ENCODE data around the gene DRC7.
"Not testable (repeated sequence)": the region's sequence is repeated elsewhere in the genome, so short reads cannot be mapped to it uniquely, and the experiment has no call there.

Gene DRC7

DNA sequence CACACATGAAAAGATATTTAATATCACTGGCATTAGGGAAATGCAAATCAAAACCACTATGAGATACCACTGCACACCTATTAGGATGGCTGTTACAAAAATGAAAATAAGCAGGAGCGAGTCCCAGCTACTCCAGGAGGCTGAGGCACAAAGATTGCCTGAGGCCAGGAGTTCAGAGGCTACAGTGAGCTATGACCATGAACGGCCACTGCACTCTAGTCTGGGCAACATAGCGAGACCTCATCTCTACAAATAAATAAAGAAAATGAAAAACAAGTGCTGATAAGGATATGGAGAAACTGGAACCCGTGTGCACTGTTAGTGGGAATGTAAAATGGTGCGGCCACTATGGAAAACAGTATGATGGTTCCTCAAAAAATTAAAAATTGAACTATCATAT lies 84.1 kb downstream of the DRC7 start:
- Histone ChIP-seq H3K23ac (ENCODE audit: low read length) (no peak overlapping the region), H3K36me3 (ENCODE audit: control insufficient read depth, insufficient read depth, low read length) (no peaks in the 10 kb centered on the region), H3K9ac (ENCODE audit: low read length) (no peak overlapping the region), H2BK120ac (ENCODE audit: low read depth, low read length) (no peak overlapping the region), H3K27ac (ENCODE audit: low read depth, low read length) (no peak overlapping the region), H3K79me1 (ENCODE audit: low read length) (no peaks in the 10 kb centered on the region), H3K4me2 (ENCODE audit: low read length) (no peak overlapping the region), H2AK5ac (ENCODE audit: low read length) (no peak overlapping the region), H4K5ac (ENCODE audit: low read length) (no peak overlapping the region), H3K18ac (ENCODE audit: low read length) (no peak overlapping the region), H4K8ac (ENCODE audit: low read depth, low read length) (no peak overlapping the region), H3K4ac (ENCODE audit: low read depth, low read length) (no peak overlapping the region), H3K4me1 (ENCODE audit: control insufficient read depth, low read depth, low read length) (peaks cover 12% of the 10 kb centered on the region), H2BK15ac (replicated peaks; ENCODE audit: low read depth) (no peak overlapping the region), H2BK5ac (ENCODE audit: low read length) (no peak overlapping the region), H3K56ac (ENCODE audit: low read length) (no peak overlapping the region), H3K4me3 (ENCODE audit: low read length) (no peak overlapping the region), H3K27me3 (ENCODE audit: insufficient read depth, low read length, poor library complexity) (no peaks in the 10 kb centered on the region), H3K79me2 (ENCODE audit: control insufficient read depth, insufficient read depth, low read length) (no peaks in the 10 kb centered on the region)
- DNase-seq, result no peak
- WGBS (ENCODE audit: extremely low coverage, insufficient coverage, low lambda C conversion rate), result no CpG with 5 or more reads among the region's 5 CpGs

DNA sequence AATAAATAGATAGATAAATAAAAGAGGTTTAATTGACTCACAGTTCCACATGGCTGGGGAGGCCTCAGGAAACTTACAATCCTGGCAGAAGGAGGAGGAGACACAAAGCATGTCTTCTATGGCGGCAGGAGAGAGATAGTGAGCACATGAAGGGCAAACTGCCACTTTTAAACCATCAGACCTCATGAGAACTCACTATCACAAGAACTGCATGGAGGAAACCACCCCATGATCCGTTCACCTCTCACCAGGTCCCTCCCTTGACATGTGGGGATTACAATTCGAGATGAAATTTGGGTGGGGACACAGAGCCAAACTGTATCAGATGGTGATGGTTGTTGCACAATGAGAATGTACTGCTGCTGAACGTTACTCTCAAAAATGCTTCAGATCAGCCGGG lies 85.2 kb downstream of the DRC7 start:
- not testable (repeated sequence) for H3K56ac ChIP-seq (ENCODE audit: low read length); H3K27ac ChIP-seq (ENCODE audit: low read depth, low read length); H2BK15ac ChIP-seq (replicated peaks; ENCODE audit: low read depth); H3K27me3 ChIP-seq (ENCODE audit: insufficient read depth, low read length, poor library complexity); H2BK120ac ChIP-seq (ENCODE audit: low read depth, low read length); H2BK5ac ChIP-seq (ENCODE audit: low read length); H3K4me2 ChIP-seq (ENCODE audit: low read length); H3K4ac ChIP-seq (ENCODE audit: low read depth, low read length); H3K23ac ChIP-seq (ENCODE audit: low read length); H3K36me3 ChIP-seq (ENCODE audit: control insufficient read depth, insufficient read depth, low read length); H3K9ac ChIP-seq (ENCODE audit: low read length); H4K5ac ChIP-seq (ENCODE audit: low read length); H3K4me3 ChIP-seq (ENCODE audit: low read length); H3K79me1 ChIP-seq (ENCODE audit: low read length); H3K79me2 ChIP-seq (ENCODE audit: control insufficient read depth, insufficient read depth, low read length); H2AK5ac ChIP-seq (ENCODE audit: low read length); H3K18ac ChIP-seq (ENCODE audit: low read length); H4K8ac ChIP-seq (ENCODE audit: low read depth, low read length); DNase-seq
- H3K4me1 ChIP-seq (ENCODE audit: control insufficient read depth, low read depth, low read length), result peaks cover 12% of the 10 kb centered on the region
- WGBS (ENCODE audit: extremely low coverage, insufficient coverage, low lambda C conversion rate), result no CpG with 5 or more reads among the region's 5 CpGs

DNA sequence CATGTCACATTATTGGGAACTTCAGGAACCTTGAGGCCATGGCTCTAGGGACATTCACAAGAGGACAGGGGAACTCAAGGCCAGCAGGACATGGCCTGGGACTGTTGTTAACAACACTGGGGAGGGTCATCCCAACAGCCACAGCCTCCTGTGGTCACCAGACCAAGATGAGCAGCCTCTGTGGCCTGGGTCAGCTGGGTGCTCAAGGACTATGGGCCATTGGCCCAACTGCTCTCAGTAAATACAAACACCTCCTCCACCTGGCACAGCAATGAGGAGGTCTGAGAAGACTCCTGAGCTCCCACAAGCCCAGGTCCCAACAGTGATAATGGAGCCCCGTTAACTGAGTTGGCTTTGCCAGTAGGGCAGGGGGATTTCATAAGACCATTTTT lies 86.7 kb downstream of the DRC7 start:
- H2BK15ac ChIP-seq (replicated peaks; ENCODE audit: low read depth), result no peak overlapping the region

More for the DNA sequence above, 86.7 kb downstream of the DRC7 start:
- H3K9ac ChIP-seq (ENCODE audit: low read length), result no peak overlapping the region
- no peaks in the 10 kb centered on the region for H3K79me1 ChIP-seq (ENCODE audit: low read length)
- no peaks in the 10 kb centered on the region for H3K79me2 ChIP-seq (ENCODE audit: control insufficient read depth, insufficient read depth, low read length)
- no peaks in the 10 kb centered on the region for H3K36me3 ChIP-seq (ENCODE audit: control insufficient read depth, insufficient read depth, low read length)
- no CpG with 5 or more reads among the region's 1 CpG for WGBS (ENCODE audit: extremely low coverage, insufficient coverage, low lambda C conversion rate)
- H3K18ac ChIP-seq (ENCODE audit: low read length), result no peak overlapping the region
- no peak for DNase-seq
- H3K4me2 ChIP-seq (ENCODE audit: low read length), result no peak overlapping the region
- no peak overlapping the region for H3K23ac ChIP-seq (ENCODE audit: low read length)
- no peak overlapping the region for H4K5ac ChIP-seq (ENCODE audit: low read length)
- H3K4me3 ChIP-seq (ENCODE audit: low read length), result no peak overlapping the region
- H2BK5ac ChIP-seq (ENCODE audit: low read length), result no peak overlapping the region
- H3K4me1 ChIP-seq (ENCODE audit: control insufficient read depth, low read depth, low read length), result peaks cover 3% of the 10 kb centered on the region
- H4K8ac ChIP-seq (ENCODE audit: low read depth, low read length), result no peak overlapping the region
- no peaks in the 10 kb centered on the region for H3K27me3 ChIP-seq (ENCODE audit: insufficient read depth, low read length, poor library complexity)
- no peak overlapping the region for H2BK120ac ChIP-seq (ENCODE audit: low read depth, low read length)
- no peak overlapping the region for H3K4ac ChIP-seq (ENCODE audit: low read depth, low read length)
- H2AK5ac ChIP-seq (ENCODE audit: low read length), result no peak overlapping the region
- H3K56ac ChIP-seq (ENCODE audit: low read length), result no peak overlapping the region
- H3K27ac ChIP-seq (ENCODE audit: low read depth, low read length), result no peak overlapping the region

Small RNA genes lying within 50 kb of the gene (small RNA-seq; reads per million reads assigned to genes)
- gene MIR6772 (ENCODE audit: insufficient read depth), result 3.2 reads per million, percentile 50 among the genes with 10 or more reads in this experiment
